ENCODE results near the gene RAP1GAP2.
"Not testable (repeated sequence)": the region's sequence is repeated elsewhere in the genome, so short reads cannot be mapped to it uniquely, and the experiment has no call there.

RAP1GAP2 gene

GRCh38 chr17:2796164-2797125, at the start of gene RAP1GAP2:
TSS of gene RAP1GAP2 (plus strand) at chr17:2796438. CDS start at chr17:2796528, 90 bp downstream.
- DNase-seq = peak; percentile 37 to 48

- DNase-seq = no peak
Observed at GRCh38 chr17:2749058-2749783, 47.0 kb upstream of the RAP1GAP2 start, which contains the start of gene CCDC92B. TSS of gene CCDC92B (minus strand) at chr17:2749652. CDS start at chr17:2735145, 14,507 bp downstream.

- DNase-seq = peak; percentile 63 to 74
Observed at GRCh38 chr17:2749784-2750181, 46.5 kb upstream of the RAP1GAP2 start.

DNA sequence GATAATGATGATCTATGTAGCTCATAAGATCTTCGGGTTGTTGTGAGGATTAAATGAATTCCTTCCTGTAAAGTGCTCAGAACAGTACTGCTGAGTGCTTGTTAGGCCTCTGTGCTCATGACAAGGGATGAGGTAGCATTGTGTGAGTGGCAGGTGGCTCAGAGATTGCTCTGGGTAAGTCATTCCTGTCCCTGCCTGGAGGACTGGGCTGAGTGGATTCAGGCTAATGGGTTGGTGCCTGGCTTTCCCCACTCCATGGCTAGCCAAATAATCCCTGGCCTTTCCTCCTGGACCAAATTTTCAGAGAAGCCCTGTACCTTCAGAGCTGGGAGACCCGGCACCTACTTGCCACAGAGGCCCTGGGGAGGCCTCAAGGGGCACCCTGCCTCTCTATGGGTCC, 45.5 kb upstream of the RAP1GAP2 start:
- no peak for DNase-seq

GRCh38 chr17:2751491-2751890, 44.7 kb upstream of the RAP1GAP2 start:
- DNase-seq = no peak

DNA sequence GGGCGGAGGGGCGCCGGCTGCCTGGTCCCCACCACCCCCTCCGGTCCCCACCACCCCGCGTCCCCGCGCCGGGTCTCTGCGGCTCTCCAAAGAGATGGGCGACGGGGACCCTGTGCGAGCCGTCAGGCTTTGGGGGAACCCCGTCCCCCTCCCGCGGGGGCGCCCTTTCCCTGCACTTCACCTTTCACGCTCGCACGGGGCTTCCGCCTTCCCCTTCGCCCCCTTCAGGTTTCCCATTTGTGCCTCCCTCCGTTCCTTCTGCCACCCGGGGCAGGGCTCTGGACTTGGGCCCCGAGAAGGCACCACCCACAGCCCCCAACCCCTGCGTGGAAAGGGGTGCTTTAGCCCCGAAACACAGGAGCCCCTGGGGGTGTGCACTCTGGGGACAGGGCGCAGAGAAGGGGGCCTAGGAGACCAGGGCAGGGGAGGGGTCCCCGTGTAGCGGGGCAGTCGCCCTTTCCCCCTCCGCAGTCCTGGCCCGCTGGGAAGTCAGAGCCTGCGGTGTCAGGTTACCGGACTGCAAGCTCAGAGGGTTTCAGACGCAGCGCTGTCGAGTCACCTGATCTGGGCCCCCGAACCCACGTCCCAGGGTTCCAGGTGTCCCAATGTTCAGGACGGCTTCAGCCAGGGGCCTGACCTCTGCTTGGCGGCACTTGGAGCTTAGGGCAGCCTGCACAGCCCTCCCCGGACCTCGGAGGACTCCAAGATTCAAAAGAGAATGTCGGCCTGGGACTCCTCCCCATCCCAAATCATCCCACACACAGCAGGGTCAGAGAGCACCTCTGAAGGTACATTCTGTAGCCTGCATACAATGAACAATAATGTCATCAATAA, 40.1 kb upstream of the RAP1GAP2 start:
- no peak for DNase-seq

- DNase-seq = no peak
Observed at GRCh38 chr17:2758870-2759269, 37.4 kb upstream of the RAP1GAP2 start.

GRCh38 chr17:2770129-2770528, 26.1 kb upstream of the RAP1GAP2 start:
- no peak for DNase-seq

- DNase-seq = no peak
Observed at GRCh38 chr17:2775206-2775605, 21.0 kb upstream of the RAP1GAP2 start.

GRCh38 chr17:2776589-2777241, 19.5 kb upstream of the RAP1GAP2 start:
- peak in 1 of 2 experiments; percentile 16 for DNase-seq

GRCh38 chr17:2777242-2777867, 18.9 kb upstream of the RAP1GAP2 start:
- no peak for DNase-seq

DNA sequence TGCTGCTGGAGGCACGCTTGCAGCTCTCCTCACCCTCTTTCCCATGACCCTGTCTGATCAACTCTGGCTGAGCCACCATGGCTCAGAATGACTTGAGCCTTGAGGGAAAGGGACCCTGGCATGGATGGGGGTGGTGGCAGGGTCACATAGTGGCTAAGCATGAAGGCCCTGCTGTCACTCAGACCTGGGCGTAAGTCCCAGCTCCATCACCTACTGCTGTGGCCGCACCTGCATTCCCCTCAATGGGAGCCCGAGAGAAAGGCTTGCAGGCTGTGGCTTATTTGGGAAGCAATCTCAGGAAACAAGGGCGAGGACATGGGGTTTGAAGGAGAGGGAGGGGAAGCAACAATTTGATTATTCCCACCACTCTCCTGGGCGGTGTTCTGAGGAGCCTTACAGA, 17.7 kb upstream of the RAP1GAP2 start:
- DNase-seq = no peak

DNA sequence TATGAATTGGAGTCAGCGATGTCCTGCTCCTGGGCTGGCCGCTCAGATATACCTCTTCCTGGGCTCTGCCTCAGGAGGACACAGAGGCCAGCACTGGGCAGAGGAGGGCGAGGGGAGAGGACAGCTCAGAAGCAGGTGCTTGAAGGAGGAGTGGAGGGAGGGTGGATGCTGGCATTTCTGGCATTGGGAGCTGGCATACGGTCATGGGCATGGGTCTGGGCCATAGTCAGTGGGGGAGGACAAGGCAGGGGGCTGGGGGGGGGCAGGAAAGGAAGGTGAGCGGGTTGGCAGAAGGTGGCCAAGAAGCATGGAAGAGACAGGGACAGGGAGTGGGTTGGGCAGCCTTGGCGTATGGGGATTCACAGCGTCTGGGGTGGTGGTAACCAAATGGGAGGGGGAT, 16.7 kb upstream of the RAP1GAP2 start:
- no peak for DNase-seq

- DNase-seq = no peak
Observed at GRCh38 chr17:2780256-2780655, 16.0 kb upstream of the RAP1GAP2 start.

DNA sequence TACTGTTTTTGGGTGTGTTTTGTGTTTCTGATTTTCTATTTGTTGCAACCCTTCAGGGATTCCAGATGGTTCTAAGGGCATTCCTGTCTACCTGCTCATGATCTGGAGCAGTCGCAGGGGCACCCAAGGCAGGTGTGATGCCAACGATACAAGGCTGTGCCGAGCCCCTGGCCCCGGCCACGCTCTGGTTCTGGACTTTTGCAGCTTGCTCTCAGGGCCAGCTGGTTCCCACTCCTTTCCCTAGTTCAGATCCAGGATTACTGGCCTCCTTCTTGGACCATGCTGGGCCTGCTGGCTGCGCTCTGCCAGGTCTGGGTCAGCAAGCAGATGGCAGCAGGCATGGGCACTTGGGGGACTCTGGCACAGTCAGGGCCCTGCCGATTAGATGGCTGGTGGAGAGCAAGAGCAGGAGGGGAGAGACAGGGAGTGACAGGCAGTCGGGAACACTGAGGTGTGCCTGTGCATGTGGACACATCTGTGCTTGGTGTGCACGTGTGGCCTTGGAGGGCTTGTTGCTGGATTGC, 15.2 kb upstream of the RAP1GAP2 start:
- no peak for DNase-seq

GRCh38 chr17:2781598-2781997, 14.6 kb upstream of the RAP1GAP2 start:
- DNase-seq = not testable (repeated sequence)

GRCh38 chr17:2782055-2782454, 14.2 kb upstream of the RAP1GAP2 start:
- DNase-seq = no peak

- no peak for DNase-seq
Observed at GRCh38 chr17:2783310-2784030, 12.8 kb upstream of the RAP1GAP2 start.

GRCh38 chr17:2784864-2785263, 11.4 kb upstream of the RAP1GAP2 start:
- DNase-seq = no peak

DNA sequence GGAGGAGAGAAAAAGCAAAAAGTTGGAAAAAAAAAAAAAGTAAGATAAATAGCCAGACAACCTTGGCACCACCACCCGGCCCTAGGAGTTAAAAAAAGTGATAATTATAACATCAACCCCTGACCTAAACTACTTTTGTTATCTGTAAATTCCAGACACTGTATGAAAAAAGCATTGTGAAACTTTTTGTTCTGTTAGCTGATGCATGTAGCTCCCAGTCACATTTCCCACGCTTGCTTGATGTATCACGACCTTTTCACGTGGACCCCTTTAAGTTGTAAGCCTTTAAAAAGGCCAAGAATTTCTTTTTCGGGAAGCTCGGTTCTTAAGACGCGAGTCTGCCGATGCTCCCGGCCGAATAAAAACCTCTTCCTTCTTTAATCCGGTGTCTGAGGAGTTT, 10.9 kb upstream of the RAP1GAP2 start:
- DNase-seq = not testable (repeated sequence)

Data from stimulated activated CD4-positive, alpha-beta T cell treated with anti-CD3 and anti-CD28 coated beads, Interleukin-4, amount 100 ng/mL, for 4 hours (primary cell).